Measurements from ENCODE around the gene WARS2.

- TF ChIP-seq, protein P1, sequence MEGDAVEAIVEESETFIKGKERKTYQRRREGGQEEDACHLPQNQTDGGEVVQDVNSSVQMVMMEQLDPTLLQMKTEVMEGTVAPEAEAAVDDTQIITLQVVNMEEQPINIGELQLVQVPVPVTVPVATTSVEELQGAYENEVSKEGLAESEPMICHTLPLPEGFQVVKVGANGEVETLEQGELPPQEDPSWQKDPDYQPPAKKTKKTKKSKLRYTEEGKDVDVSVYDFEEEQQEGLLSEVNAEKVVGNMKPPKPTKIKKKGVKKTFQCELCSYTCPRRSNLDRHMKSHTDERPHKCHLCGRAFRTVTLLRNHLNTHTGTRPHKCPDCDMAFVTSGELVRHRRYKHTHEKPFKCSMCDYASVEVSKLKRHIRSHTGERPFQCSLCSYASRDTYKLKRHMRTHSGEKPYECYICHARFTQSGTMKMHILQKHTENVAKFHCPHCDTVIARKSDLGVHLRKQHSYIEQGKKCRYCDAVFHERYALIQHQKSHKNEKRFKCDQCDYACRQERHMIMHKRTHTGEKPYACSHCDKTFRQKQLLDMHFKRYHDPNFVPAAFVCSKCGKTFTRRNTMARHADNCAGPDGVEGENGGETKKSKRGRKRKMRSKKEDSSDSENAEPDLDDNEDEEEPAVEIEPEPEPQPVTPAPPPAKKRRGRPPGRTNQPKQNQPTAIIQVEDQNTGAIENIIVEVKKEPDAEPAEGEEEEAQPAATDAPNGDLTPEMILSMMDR (IDR thresholded peaks at IDR 0.05): no peak
- no peak for TF ChIP-seq ZFX (IDR thresholded peaks at IDR 0.05; ENCODE audit: borderline replicate concordance)
These were observed 19.5 kb upstream of the WARS2 start for GRCh38 chr1:119159966-119160365.
